WTC11 (cell line): ENCODE data around the gene PRICKLE1. TPM values are rescaled to one million over a fixed set of nuclear protein-coding genes. Genes with fewer than 3 reads are reported as not detected.
A peak's percentile ranks its signal among the peaks of the same experiment; 100 is the strongest.
"Not testable (repeated sequence)": the region's sequence is repeated elsewhere in the genome, so short reads cannot be mapped to it uniquely, and the experiment has no call there.

Experiments
- ATAC-seq: fragments of 200-7000 bp; cut with Tn5 transposase; 2 replicates; pipeline ENCODE4 v1.10.0; 2021; ENCODE audit warnings: mild to moderate bottlenecking, moderate library complexity
- CTCF ChIA-PET: fragments of 300-600 bp; sonication (Branson Sonifier 250); formaldehyde crosslinking; loops from one replicate; lab custom pipeline; 2021; ENCODE audit warnings: antibody characterized with exemption; lab: Charles Lee
- POLR2A ChIA-PET: fragments of 350-600 bp; sonication (Branson Sonifier 250); formaldehyde crosslinking; loops from one replicate; lab custom pipeline; 2021; ENCODE audit warnings: antibody characterized with exemption; lab: Charles Lee
- DNase-seq: peaks from one replicate; pipeline ENCODE4 v3.0.0; 2021; ENCODE audit warnings: low spot score
- H3K27ac Mint-ChIP-seq: 2 replicates; pipeline ENCODE4 v1.8.0; 2021; ENCODE audit warnings: mixed read lengths
- H3K27me3 Mint-ChIP-seq: 2 replicates; pipeline ENCODE4 v1.8.0; 2021; ENCODE audit warnings: low read depth, mild to moderate bottlenecking, moderate library complexity, mixed read lengths
- H3K36me3 Mint-ChIP-seq: 2 replicates; pipeline ENCODE4 v1.8.0; 2021; ENCODE audit warnings: mixed read lengths
- H3K4me1 Mint-ChIP-seq: 2 replicates; pipeline ENCODE4 v1.8.0; 2022; ENCODE audit warnings: mixed read lengths
- H3K4me3 Mint-ChIP-seq: 2 replicates; pipeline ENCODE4 v1.8.0; 2021; ENCODE audit warnings: mild to moderate bottlenecking, moderate library complexity, mixed read lengths
- H3K9me3 Mint-ChIP-seq: 2 replicates; pipeline ENCODE4 v1.8.0; 2021; ENCODE audit warnings: mixed read lengths
- CBFB ChIP-seq: sonication (generic); formaldehyde crosslinking; IDR thresholded peaks from 2 replicates; pipeline ENCODE4 v1.8.1; 2022; ENCODE audit warnings: mild to moderate bottlenecking, low read depth, missing genetic modification reagents
- CREM ChIP-seq: sonication (generic); formaldehyde crosslinking; IDR thresholded peaks from 2 replicates; pipeline ENCODE4 v1.8.1; 2022; ENCODE audit warnings: mild to moderate bottlenecking, missing genetic modification reagents, moderate library complexity
- GABPB1 ChIP-seq: sonication (generic); formaldehyde crosslinking; IDR thresholded peaks from 2 replicates; pipeline ENCODE4 v1.8.1; 2023; ENCODE audit warnings: mild to moderate bottlenecking, missing genetic modification reagents
- GRHL2 ChIP-seq: fragments of 250-450 bp; sonication (Bioruptor Pico); IDR thresholded peaks from 2 replicates; pipeline ENCODE4 v1.8.0; 2022; ENCODE audit warnings: mild to moderate bottlenecking, moderate library complexity; ENCODE audit not compliant: insufficient replicate concordance, severe bottlenecking
- HMGXB4 ChIP-seq: sonication (generic); formaldehyde crosslinking; IDR thresholded peaks from 2 replicates; pipeline ENCODE4 v1.8.1; 2023; ENCODE audit warnings: mild to moderate bottlenecking, moderate library complexity, missing genetic modification reagents
- IRF2 ChIP-seq: sonication (generic); formaldehyde crosslinking; IDR thresholded peaks from 2 replicates; pipeline ENCODE4 v1.8.0; 2022; ENCODE audit warnings: low read depth, missing genetic modification reagents, borderline replicate concordance
- MYBL2 ChIP-seq: sonication (generic); formaldehyde crosslinking; IDR thresholded peaks from 2 replicates; pipeline ENCODE4 v1.8.1; 2023; ENCODE audit warnings: mild to moderate bottlenecking, moderate library complexity, missing genetic modification reagents
- NFYB ChIP-seq: sonication (generic); formaldehyde crosslinking; conservative IDR thresholded peaks from 2 replicates; pipeline ENCODE4 v1.8.0; 2022; ENCODE audit warnings: low read depth, missing genetic modification reagents
- NR1H2 ChIP-seq: sonication (generic); formaldehyde crosslinking; IDR thresholded peaks from 2 replicates; pipeline ENCODE4 v1.9.0; 2021; ENCODE audit warnings: mild to moderate bottlenecking, moderate library complexity, missing genetic modification reagents
- PRRX2 ChIP-seq: fragments of 250-450 bp; sonication (Bioruptor Pico); IDR thresholded peaks from 2 replicates; pipeline ENCODE4 v1.8.0; 2021; ENCODE audit warnings: mild to moderate bottlenecking
- RELA ChIP-seq: sonication (generic); formaldehyde crosslinking; IDR thresholded peaks from 2 replicates; pipeline ENCODE4 v1.8.1; 2022; ENCODE audit warnings: missing genetic modification reagents, mild to moderate bottlenecking, borderline replicate concordance
- SP1 ChIP-seq: sonication (generic); formaldehyde crosslinking; conservative IDR thresholded peaks from 2 replicates; pipeline ENCODE4 v1.8.1; 2022; ENCODE audit warnings: missing genetic modification reagents
- TCF7 ChIP-seq: sonication (generic); formaldehyde crosslinking; IDR thresholded peaks from 2 replicates; pipeline ENCODE4 v1.8.0; 2022; ENCODE audit warnings: mild to moderate bottlenecking, low read depth, missing genetic modification reagents, moderate library complexity
- USF2 ChIP-seq: sonication (generic); formaldehyde crosslinking; IDR thresholded peaks from 2 replicates; pipeline ENCODE4 v1.8.1; 2023; ENCODE audit warnings: mild to moderate bottlenecking, missing genetic modification reagents, moderate library complexity
- ZNF121 ChIP-seq: sonication (generic); formaldehyde crosslinking; IDR thresholded peaks from 2 replicates; pipeline ENCODE4 v1.8.0; 2023; ENCODE audit warnings: missing genetic modification reagents
- ZNF138 ChIP-seq: sonication (generic); formaldehyde crosslinking; conservative IDR thresholded peaks from 2 replicates; pipeline ENCODE4 v1.8.1; 2022; ENCODE audit warnings: mild to moderate bottlenecking, moderate library complexity, missing genetic modification reagents
- ZNF232 ChIP-seq: sonication (generic); formaldehyde crosslinking; IDR thresholded peaks from 2 replicates; pipeline ENCODE4 v1.8.0; 2022; ENCODE audit warnings: mild to moderate bottlenecking, missing genetic modification reagents
- ZNF416 ChIP-seq: fragments of 250-450 bp; sonication (Bioruptor Pico); IDR thresholded peaks from 2 replicates; pipeline ENCODE4 v1.9.0; 2021; ENCODE audit warnings: mild to moderate bottlenecking, inconsistent platforms
- ZNF425 ChIP-seq: fragments of 250-450 bp; sonication (Bioruptor Pico); conservative IDR thresholded peaks from 2 replicates; pipeline ENCODE4 v1.9.0; 2021; ENCODE audit warnings: mild to moderate bottlenecking
- total RNA-seq: library from RNA; stranded (reverse); gene quantifications from 3 replicates; pipeline ENCODE4 v1.2.3, GENCODE V29; 2021
- TF ChIP-seq, protein P1 (sequence below): sonication (generic); formaldehyde crosslinking; IDR thresholded peaks from 2 replicates; pipeline ENCODE4 v1.8.1; 2022; ENCODE audit warnings: missing genetic modification reagents, borderline replicate concordance
- TF ChIP-seq, protein P2 (sequence below): sonication (generic); formaldehyde crosslinking; IDR thresholded peaks from 2 replicates; pipeline ENCODE4 v1.8.0; 2022; ENCODE audit warnings: mild to moderate bottlenecking, missing genetic modification reagents
- TF ChIP-seq, protein P3 (sequence below): sonication (generic); formaldehyde crosslinking; IDR thresholded peaks from 2 replicates; pipeline ENCODE4 v1.8.1; 2022; ENCODE audit warnings: low read depth, missing genetic modification reagents, borderline replicate concordance
- TF ChIP-seq, protein P4 (sequence below): sonication (generic); formaldehyde crosslinking; conservative IDR thresholded peaks from 2 replicates; pipeline ENCODE4 v1.8.1; 2022; ENCODE audit warnings: mild to moderate bottlenecking, missing genetic modification reagents

Gene PRICKLE1
- total RNA-seq, 1 experiment from 2014 or later, result 11.7 TPM

- CTCF ChIA-PET, POLR2A ChIA-PET, H3K27ac Mint-ChIP-seq, H3K9me3 Mint-ChIP-seq, H3K4me1 Mint-ChIP-seq, H3K36me3 Mint-ChIP-seq, DNase-seq: not testable (repeated sequence)
- TF ChIP-seq ZNF121 (CRISPR knock-in tag), result peak; percentile 94
- TF ChIP-seq, all 79 proteins: peak for 1; not testable (repeated sequence) for 78
- ATAC-seq, H3K4me3 Mint-ChIP-seq, H3K27me3 Mint-ChIP-seq: not testable (repeated sequence)
Measured at GRCh38 chr12:42541308-42541707, 48.2 kb downstream of the PRICKLE1 start.

- no peaks in the 10 kb centered on the region for H3K27me3 Mint-ChIP-seq
- ChIA-PET POLR2A (interaction anchor here (0.6 kb wide), 1 partner anchor 55 kb away, joined by 3 read pairs; no protein-coding TSS in a partner anchor), CTCF (no interaction called here)
- TF ChIP-seq SP1 (CRISPR knock-in tag) (no peak), IRF2 (no peak), ZNF138 (no peak), NR1H2 (no peak), USF2 (no peak), NFYB (CRISPR knock-in tag) (no peak), CBFB (CRISPR knock-in tag) (no peak), RELA (CRISPR knock-in tag) (no peak), GRHL2 (CRISPR knock-in tag) (no peak), CREM (no peak), HMGXB4 (CRISPR knock-in tag) (no peak), PRRX2 (CRISPR knock-in tag) (no peak), ZNF416 (CRISPR knock-in tag) (no peak), ZNF232 (CRISPR knock-in tag) (no peak)
- TF ChIP-seq, protein P1, sequence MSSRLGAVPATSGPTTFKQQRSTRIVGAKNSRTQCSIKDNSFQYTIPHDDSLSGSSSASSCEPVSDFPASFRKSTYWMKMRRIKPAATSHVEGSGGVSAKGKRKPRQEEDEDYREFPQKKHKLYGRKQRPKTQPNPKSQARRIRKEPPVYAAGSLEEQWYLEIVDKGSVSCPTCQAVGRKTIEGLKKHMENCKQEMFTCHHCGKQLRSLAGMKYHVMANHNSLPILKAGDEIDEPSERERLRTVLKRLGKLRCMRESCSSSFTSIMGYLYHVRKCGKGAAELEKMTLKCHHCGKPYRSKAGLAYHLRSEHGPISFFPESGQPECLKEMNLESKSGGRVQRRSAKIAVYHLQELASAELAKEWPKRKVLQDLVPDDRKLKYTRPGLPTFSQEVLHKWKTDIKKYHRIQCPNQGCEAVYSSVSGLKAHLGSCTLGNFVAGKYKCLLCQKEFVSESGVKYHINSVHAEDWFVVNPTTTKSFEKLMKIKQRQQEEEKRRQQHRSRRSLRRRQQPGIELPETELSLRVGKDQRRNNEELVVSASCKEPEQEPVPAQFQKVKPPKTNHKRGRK (CRISPR knock-in tag), result no peak
- TF ChIP-seq, protein P2, sequence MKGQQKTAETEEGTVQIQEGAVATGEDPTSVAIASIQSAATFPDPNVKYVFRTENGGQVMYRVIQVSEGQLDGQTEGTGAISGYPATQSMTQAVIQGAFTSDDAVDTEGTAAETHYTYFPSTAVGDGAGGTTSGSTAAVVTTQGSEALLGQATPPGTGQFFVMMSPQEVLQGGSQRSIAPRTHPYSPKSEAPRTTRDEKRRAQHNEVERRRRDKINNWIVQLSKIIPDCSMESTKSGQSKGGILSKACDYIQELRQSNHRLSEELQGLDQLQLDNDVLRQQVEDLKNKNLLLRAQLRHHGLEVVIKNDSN (CRISPR knock-in tag), result no peak
- TF ChIP-seq, protein P3, sequence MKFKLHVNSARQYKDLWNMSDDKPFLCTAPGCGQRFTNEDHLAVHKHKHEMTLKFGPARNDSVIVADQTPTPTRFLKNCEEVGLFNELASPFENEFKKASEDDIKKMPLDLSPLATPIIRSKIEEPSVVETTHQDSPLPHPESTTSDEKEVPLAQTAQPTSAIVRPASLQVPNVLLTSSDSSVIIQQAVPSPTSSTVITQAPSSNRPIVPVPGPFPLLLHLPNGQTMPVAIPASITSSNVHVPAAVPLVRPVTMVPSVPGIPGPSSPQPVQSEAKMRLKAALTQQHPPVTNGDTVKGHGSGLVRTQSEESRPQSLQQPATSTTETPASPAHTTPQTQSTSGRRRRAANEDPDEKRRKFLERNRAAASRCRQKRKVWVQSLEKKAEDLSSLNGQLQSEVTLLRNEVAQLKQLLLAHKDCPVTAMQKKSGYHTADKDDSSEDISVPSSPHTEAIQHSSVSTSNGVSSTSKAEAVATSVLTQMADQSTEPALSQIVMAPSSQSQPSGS (CRISPR knock-in tag), result no peak
- H3K4me3 Mint-ChIP-seq, result no peak overlapping the region
- no peak for ATAC-seq
- no peaks in the 10 kb centered on the region for H3K4me1 Mint-ChIP-seq
- DNase-seq, result no peak
- H3K9me3 Mint-ChIP-seq, result peaks cover 4% of the 10 kb centered on the region; the same call in 1 of the 2 replicates
- H3K27ac Mint-ChIP-seq, result no peak overlapping the region
- no peaks in the 10 kb centered on the region for H3K36me3 Mint-ChIP-seq
Measured at GRCh38 chr12:42539696-42540095, 49.9 kb downstream of the PRICKLE1 start.

GRCh38 chr12:42538203-42538602, 51.3 kb downstream of the PRICKLE1 start:
- POLR2A ChIA-PET, result no interaction called here
- DNase-seq (no peak), ATAC-seq (no peak)
- Mint-ChIP-seq H3K4me1 (no peaks in the 10 kb centered on the region), H3K27ac (no peak overlapping the region), H3K9me3 (peaks cover 4% of the 10 kb centered on the region; the same call in 1 of the 2 replicates), H3K4me3 (no peak overlapping the region), H3K36me3 (no peaks in the 10 kb centered on the region), H3K27me3 (no peaks in the 10 kb centered on the region)
- TF ChIP-seq PRRX2 (CRISPR knock-in tag), result no peak
- no peak for TF ChIP-seq ZNF138
- no peak for TF ChIP-seq ZNF416 (CRISPR knock-in tag)
- TF ChIP-seq MYBL2, result no peak
- no peak for TF ChIP-seq NFYB (CRISPR knock-in tag)
- TF ChIP-seq ZNF425 (CRISPR knock-in tag), result no peak
- no peak for TF ChIP-seq GABPB1 (CRISPR knock-in tag)
- TF ChIP-seq, protein P4, sequence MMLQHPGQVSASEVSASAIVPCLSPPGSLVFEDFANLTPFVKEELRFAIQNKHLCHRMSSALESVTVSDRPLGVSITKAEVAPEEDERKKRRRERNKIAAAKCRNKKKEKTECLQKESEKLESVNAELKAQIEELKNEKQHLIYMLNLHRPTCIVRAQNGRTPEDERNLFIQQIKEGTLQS (CRISPR knock-in tag), result no peak
- no peak for TF ChIP-seq TCF7 (CRISPR knock-in tag)
- TF ChIP-seq SP1 (CRISPR knock-in tag), result no peak
- CTCF ChIA-PET, result no interaction called here
